Lower leg skin (tissue), 3 donors: Measurements from ENCODE around the gene CDADC1.

Experiments
- POLR2A ChIP-seq, 2 donors: fragments of 450-650 bp; IDR thresholded peaks; one replicate each; pipeline ENCODE4 v1.6.1; 2016 to 2017; ENCODE audit warnings: antibody characterized with exemption in 2 of 2, mild to moderate bottlenecking in 1 of 2, moderate library complexity in 1 of 2
- TF ChIP-seq, protein P1 (sequence below), 3 donors: fragments of 450-650 bp; IDR thresholded peaks; one replicate each; pipeline ENCODE4 v1.5.1; 2016; ENCODE audit warnings: antibody characterized with exemption in 3 of 3, mild to moderate bottlenecking in 3 of 3, moderate library complexity in 2 of 3

DNA sequence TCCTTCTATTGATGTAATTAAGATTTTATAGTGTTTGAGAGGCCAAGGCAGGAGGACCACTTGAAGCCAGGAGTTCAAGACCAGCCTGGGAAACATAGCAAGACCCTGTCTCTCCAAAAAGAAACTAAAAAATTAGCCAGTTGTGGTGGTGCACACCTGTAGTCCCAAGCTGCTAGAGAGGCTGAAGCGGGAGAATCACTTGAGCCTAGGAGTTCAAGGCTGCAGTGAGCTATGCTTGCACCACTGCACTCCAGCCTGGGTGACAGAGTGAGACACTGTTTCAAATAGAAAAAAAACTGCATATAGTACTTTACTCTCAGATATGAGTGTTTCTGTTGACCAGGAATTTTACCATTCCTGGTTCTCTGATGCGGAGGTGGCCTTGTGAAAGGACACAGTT is 48.9 kb downstream of the CDADC1 start:
- TF ChIP-seq, protein P1, sequence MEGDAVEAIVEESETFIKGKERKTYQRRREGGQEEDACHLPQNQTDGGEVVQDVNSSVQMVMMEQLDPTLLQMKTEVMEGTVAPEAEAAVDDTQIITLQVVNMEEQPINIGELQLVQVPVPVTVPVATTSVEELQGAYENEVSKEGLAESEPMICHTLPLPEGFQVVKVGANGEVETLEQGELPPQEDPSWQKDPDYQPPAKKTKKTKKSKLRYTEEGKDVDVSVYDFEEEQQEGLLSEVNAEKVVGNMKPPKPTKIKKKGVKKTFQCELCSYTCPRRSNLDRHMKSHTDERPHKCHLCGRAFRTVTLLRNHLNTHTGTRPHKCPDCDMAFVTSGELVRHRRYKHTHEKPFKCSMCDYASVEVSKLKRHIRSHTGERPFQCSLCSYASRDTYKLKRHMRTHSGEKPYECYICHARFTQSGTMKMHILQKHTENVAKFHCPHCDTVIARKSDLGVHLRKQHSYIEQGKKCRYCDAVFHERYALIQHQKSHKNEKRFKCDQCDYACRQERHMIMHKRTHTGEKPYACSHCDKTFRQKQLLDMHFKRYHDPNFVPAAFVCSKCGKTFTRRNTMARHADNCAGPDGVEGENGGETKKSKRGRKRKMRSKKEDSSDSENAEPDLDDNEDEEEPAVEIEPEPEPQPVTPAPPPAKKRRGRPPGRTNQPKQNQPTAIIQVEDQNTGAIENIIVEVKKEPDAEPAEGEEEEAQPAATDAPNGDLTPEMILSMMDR (IDR thresholded peaks at IDR 0.05), result no peak
- no peak for TF ChIP-seq POLR2A (IDR thresholded peaks at IDR 0.05)
